DOHH2 (cell line): ENCODE data around the gene TET2.

Experiments
- H3F3A ChIP-seq: fragments of 200-600 bp; sonication (generic), shearing (Covaris generic); 2 replicates; pipeline ENCODE4 v1.6.0; 2016; ENCODE audit warnings: antibody characterized with exemption, mild to moderate bottlenecking; ENCODE audit not compliant: control insufficient read depth, insufficient read depth
- H3K27ac ChIP-seq: fragments of 200-600 bp; sonication (generic); 2 replicates; pipeline ENCODE4 v1.5.1; 2014; ENCODE audit warnings: low read depth, mild to moderate bottlenecking, low read length, moderate library complexity
- H3K27me3 ChIP-seq: fragments of 200-600 bp; sonication (generic); 2 replicates; pipeline ENCODE4 v1.6.1; 2014; ENCODE audit warnings: mild to moderate bottlenecking, low read length, mixed read lengths; ENCODE audit not compliant: control insufficient read depth
- H3K36me3 ChIP-seq: fragments of 200-600 bp; sonication (generic); 2 replicates; pipeline ENCODE4 v1.6.1; 2014; ENCODE audit warnings: mild to moderate bottlenecking, low read length, moderate library complexity, mixed read lengths; ENCODE audit not compliant: control insufficient read depth
- H3K4me1 ChIP-seq: fragments of 200-600 bp; sonication (generic); 2 replicates; pipeline ENCODE4 v1.6.1; 2014; ENCODE audit warnings: mild to moderate bottlenecking, low read length, mixed read lengths; ENCODE audit not compliant: control insufficient read depth
- H3K4me2 ChIP-seq: fragments of 200-600 bp; sonication (generic); 2 replicates; pipeline ENCODE4 v1.6.0; 2014; ENCODE audit warnings: mild to moderate bottlenecking, low read length, moderate library complexity
- H3K4me3 ChIP-seq: fragments of 200-600 bp; sonication (generic); 2 replicates; pipeline ENCODE4 v1.5.1; 2014; ENCODE audit warnings: mild to moderate bottlenecking, low read length, mixed read lengths
- H3K79me2 ChIP-seq: fragments of 200-600 bp; sonication (generic); 2 replicates; pipeline ENCODE4 v1.6.1; 2014; ENCODE audit warnings: mild to moderate bottlenecking, low read length, mixed read lengths; ENCODE audit not compliant: control insufficient read depth
- H3K9me2 ChIP-seq: fragments of 200-600 bp; sonication (generic); replicated peaks from 2 replicates; pipeline ENCODE4 v1.6.1; 2014; ENCODE audit warnings: mild to moderate bottlenecking, low read length, mixed read lengths; ENCODE audit not compliant: control insufficient read depth
- H3K9me3 ChIP-seq: fragments of 200-600 bp; sonication (generic); 2 replicates; pipeline ENCODE4 v1.6.1; 2014; ENCODE audit warnings: antibody characterized with exemption, low read length, mixed read lengths; ENCODE audit not compliant: control insufficient read depth, insufficient read depth
- H4K20me1 ChIP-seq: fragments of 200-600 bp; sonication (generic); 2 replicates; pipeline ENCODE4 v1.6.0; 2014; ENCODE audit warnings: low read depth, mild to moderate bottlenecking, antibody characterized with exemption, low read length, moderate library complexity; ENCODE audit not compliant: control insufficient read depth, insufficient read depth
- EZH2phosphoT487 ChIP-seq: fragments of 200-600 bp; sonication (generic); IDR thresholded peaks from 2 replicates; pipeline ENCODE4 v1.6.1; 2017; ENCODE audit warnings: borderline replicate concordance, mild to moderate bottlenecking, antibody characterized with exemption, low read length, moderate library complexity, mixed read lengths
- TF ChIP-seq, protein P1 (sequence below): fragments of 200-600 bp; sonication (generic); IDR thresholded peaks from one replicate; pipeline ENCODE4 v1.5.1; 2014; ENCODE audit warnings: antibody characterized with exemption, mild to moderate bottlenecking, low read depth, low read length; ENCODE audit not compliant: poor library complexity, severe bottlenecking

The TET2 gene

DNA sequence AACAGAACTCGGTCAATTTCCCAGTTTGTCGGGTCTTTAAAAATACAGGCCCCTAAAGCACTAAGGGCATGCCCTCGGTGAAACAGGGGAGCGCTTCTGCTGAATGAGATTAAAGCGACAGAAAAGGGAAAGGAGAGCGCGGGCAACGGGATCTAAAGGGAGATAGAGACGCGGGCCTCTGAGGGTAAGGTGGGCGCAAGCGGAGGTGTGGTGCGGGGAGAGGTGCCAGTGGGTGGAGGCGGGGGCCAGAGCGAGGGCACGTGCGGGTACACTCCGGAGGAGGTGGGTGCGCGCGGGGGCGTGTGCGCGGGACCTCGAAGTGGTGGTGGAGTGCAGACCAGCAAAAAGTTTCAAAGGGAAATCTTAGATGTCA, 787 bp upstream of the TET2 start:
- H3K4me2 ChIP-seq, result peak overlapping the region; percentile 84
- no peaks in the 10 kb centered on the region for H3K9me3 ChIP-seq
- peaks cover 3% of the 10 kb centered on the region; the same call in 1 of the 2 replicates for H3K36me3 ChIP-seq
- H3K27ac ChIP-seq, result no peak overlapping the region
- TF ChIP-seq EZH2phosphoT487, result peak; percentile 57; the same call in 1 of the 2 replicates
- TF ChIP-seq, protein P1, sequence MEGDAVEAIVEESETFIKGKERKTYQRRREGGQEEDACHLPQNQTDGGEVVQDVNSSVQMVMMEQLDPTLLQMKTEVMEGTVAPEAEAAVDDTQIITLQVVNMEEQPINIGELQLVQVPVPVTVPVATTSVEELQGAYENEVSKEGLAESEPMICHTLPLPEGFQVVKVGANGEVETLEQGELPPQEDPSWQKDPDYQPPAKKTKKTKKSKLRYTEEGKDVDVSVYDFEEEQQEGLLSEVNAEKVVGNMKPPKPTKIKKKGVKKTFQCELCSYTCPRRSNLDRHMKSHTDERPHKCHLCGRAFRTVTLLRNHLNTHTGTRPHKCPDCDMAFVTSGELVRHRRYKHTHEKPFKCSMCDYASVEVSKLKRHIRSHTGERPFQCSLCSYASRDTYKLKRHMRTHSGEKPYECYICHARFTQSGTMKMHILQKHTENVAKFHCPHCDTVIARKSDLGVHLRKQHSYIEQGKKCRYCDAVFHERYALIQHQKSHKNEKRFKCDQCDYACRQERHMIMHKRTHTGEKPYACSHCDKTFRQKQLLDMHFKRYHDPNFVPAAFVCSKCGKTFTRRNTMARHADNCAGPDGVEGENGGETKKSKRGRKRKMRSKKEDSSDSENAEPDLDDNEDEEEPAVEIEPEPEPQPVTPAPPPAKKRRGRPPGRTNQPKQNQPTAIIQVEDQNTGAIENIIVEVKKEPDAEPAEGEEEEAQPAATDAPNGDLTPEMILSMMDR, result no peak
- peaks cover 7% of the 10 kb centered on the region; the same call in 1 of the 2 replicates for H3K79me2 ChIP-seq
- H3K4me1 ChIP-seq, result peaks cover 35% of the 10 kb centered on the region
- H3K9me2 ChIP-seq, result no peaks in the 10 kb centered on the region
- peaks cover 6% of the 10 kb centered on the region; the same call in 1 of the 2 replicates for H3F3A ChIP-seq
- peaks cover 22% of the 10 kb centered on the region for H3K27me3 ChIP-seq
- peak overlapping the region; percentile 97 for H3K4me3 ChIP-seq
- H4K20me1 ChIP-seq, result no peaks in the 10 kb centered on the region

DNA sequence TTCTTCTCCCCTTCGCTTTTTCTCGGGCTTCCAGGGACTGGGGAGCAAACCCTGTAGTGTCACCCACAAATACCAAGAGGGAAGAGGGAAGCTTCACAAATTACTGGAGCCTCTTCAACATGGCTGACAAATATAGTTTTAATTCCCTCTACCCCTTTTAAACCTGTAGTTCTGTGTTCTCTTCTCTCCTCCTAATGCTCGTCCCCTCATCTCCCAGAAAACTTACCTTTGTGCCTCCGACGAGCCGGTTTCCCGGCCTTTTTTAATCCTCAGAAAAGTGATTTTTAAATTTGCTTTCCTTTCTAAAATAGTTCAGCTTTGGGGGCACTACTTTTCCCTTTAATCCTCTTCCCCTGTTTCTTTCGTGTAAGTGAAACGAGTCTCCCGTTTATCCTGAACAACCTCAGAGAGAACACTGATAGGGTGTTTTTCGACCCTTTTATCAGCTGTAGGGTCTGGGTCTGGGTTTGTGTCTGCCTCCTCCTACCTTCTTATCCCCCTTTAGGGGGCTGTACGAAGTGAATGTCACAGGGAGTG, 408 bp downstream of the TET2 start:
- no peak for TF ChIP-seq EZH2phosphoT487
- TF ChIP-seq, protein P1, result no peak
- no peaks in the 10 kb centered on the region for H4K20me1 ChIP-seq
- H3K27ac ChIP-seq, result no peak overlapping the region
- peak overlapping the region; percentile 84 for H3K4me2 ChIP-seq
- peaks cover 3% of the 10 kb centered on the region; the same call in 1 of the 2 replicates for H3K36me3 ChIP-seq
- peaks cover 35% of the 10 kb centered on the region for H3K4me1 ChIP-seq
- H3K9me2 ChIP-seq, result no peaks in the 10 kb centered on the region
- H3K79me2 ChIP-seq, result peaks cover 7% of the 10 kb centered on the region; the same call in 1 of the 2 replicates
- peaks cover 22% of the 10 kb centered on the region for H3K27me3 ChIP-seq
- peaks cover 6% of the 10 kb centered on the region; the same call in 1 of the 2 replicates for H3F3A ChIP-seq
- H3K4me3 ChIP-seq, result peak overlapping the region; percentile 97
- H3K9me3 ChIP-seq, result no peaks in the 10 kb centered on the region

DNA sequence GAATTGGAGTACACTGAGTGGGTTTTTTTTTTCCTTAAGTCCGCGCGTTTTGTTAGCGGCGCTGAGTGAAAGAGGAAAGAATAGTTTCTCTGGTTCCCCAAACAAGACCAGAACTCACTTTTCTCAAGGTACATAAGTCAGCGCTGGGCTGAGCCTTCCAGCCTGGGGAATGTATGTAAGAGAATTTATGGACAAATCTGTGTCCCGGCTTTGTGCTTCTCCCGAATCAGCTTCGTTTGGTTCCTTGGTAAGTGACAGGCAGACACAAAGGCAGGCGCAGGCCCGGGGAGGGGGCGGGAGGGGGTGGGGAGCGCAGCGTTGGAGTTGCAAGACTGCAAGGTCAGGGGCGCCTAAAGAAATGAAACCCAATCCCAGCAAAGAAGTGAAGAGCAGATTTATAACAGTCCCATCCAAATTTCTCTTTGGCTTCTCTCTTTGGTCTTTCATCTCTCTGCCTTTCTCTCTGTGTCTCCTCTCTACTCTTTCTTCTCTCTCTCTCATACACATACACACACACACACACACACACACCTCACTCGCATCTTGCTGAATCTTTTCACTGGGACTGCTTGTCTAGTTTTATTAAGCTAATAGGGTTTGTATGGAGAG, 981 bp downstream of the TET2 start:
- H3K4me3 ChIP-seq, result peak overlapping the region; percentile 97
- peaks cover 35% of the 10 kb centered on the region for H3K4me1 ChIP-seq
- no peak for TF ChIP-seq EZH2phosphoT487
- H3F3A ChIP-seq, result peaks cover 6% of the 10 kb centered on the region; the same call in 1 of the 2 replicates
- H3K79me2 ChIP-seq, result peaks cover 7% of the 10 kb centered on the region; the same call in 1 of the 2 replicates
- H3K27ac ChIP-seq, result no peak overlapping the region
- no peaks in the 10 kb centered on the region for H3K9me3 ChIP-seq
- H3K36me3 ChIP-seq, result peaks cover 3% of the 10 kb centered on the region; the same call in 1 of the 2 replicates
- no peaks in the 10 kb centered on the region for H4K20me1 ChIP-seq
- peak overlapping the region; percentile 84 for H3K4me2 ChIP-seq
- peaks cover 22% of the 10 kb centered on the region for H3K27me3 ChIP-seq
- H3K9me2 ChIP-seq, result no peaks in the 10 kb centered on the region

DNA sequence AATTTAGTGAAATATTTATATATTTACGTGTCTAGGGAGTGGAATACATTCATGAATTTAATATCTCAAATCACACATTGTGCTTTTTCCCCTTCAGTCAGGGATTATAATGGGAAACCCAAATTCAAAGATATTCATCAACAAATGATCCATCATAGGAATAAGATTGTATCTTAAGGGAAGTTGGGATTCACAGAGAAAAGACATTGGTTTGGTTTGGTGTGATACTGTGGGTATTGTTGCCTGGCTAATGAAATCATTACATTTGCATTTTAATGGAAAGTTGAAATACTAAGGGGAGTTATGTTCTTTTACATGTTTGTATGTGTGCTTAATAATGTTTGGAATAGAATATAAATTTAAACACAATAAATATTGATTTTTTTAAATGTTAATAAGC, 1.7 kb downstream of the TET2 start:
- Histone ChIP-seq H3K4me1 (peaks cover 31% of the 10 kb centered on the region), H3K9me2 (no peaks in the 10 kb centered on the region), H3K36me3 (peaks cover 3% of the 10 kb centered on the region; the same call in 1 of the 2 replicates), H3F3A (0 out of 2 replicates have a peak, but pooled peaks cover 6% of the 10 kb centered on the region), H3K4me2 (peak overlapping the region; percentile 84), H3K27ac (no peak overlapping the region), H4K20me1 (no peaks in the 10 kb centered on the region), H3K4me3 (peak overlapping the region; percentile 97), H3K9me3 (no peaks in the 10 kb centered on the region), H3K27me3 (peaks cover 22% of the 10 kb centered on the region), H3K79me2 (peaks cover 7% of the 10 kb centered on the region; the same call in 1 of the 2 replicates)
- no peak for TF ChIP-seq EZH2phosphoT487
- TF ChIP-seq, protein P1, result no peak
